Stomach smooth muscle (tissue), 2 donors: ENCODE results near the gene SKP1.
A peak's percentile ranks its signal among the peaks of the same experiment; 100 is the strongest.

Source experiments
- H3K27ac ChIP-seq: one replicate; pipeline ENCODE4 v1.7.0; 2013; ENCODE audit warnings: mild to moderate bottlenecking, low read length, inconsistent platforms
- H3K27me3 ChIP-seq, 2 donors: one replicate each; pipeline ENCODE4 v1.7.0; 2013; ENCODE audit warnings: low read length in 2 of 2; ENCODE audit not compliant: insufficient read depth in 2 of 2, control insufficient read depth in 1 of 2
- H3K36me3 ChIP-seq, 2 donors: one replicate each; pipeline ENCODE4 v1.7.0; 2013; ENCODE audit warnings: low read length in 2 of 2; ENCODE audit not compliant: control insufficient read depth in 2 of 2, insufficient read depth in 2 of 2
- H3K4me1 ChIP-seq: one replicate; pipeline ENCODE4 v1.7.0; 2013; ENCODE audit warnings: low read length; ENCODE audit not compliant: control insufficient read depth, insufficient read depth
- H3K4me3 ChIP-seq, 2 donors: one replicate each; pipeline ENCODE4 v1.7.0; 2013; ENCODE audit warnings: low read length in 2 of 2
- H3K9ac ChIP-seq, 2 donors: one replicate each; pipeline ENCODE4 v1.7.0; 2013; ENCODE audit warnings: low read length in 2 of 2, mild to moderate bottlenecking in 1 of 2
- H3K9me3 ChIP-seq, 2 donors: one replicate each; pipeline ENCODE4 v1.7.0; 2013; ENCODE audit warnings: low read length in 2 of 2; ENCODE audit not compliant: control insufficient read depth in 2 of 2
- donor health status: healthy.
- donor health status: Pancreatic carcinoma.

SKP1 gene

GRCh38 chr5:134125039-134126015 is 51.4 kb downstream of the SKP1 start:
- Histone ChIP-seq H3K27ac (peak overlapping the region; percentile 46), H3K9ac (no peak overlapping the region), H3K36me3 (peaks cover 0 to 3% of the 10 kb centered on the region in 2 donors), H3K9me3 (no peaks in the 10 kb centered on the region), H3K4me3 (no peak overlapping the region), H3K27me3 (no peaks in the 10 kb centered on the region), H3K4me1 (peaks cover 28% of the 10 kb centered on the region)

GRCh38 chr5:134124289-134125038 is 52.3 kb downstream of the SKP1 start:
- H3K9me3 ChIP-seq: no peaks in the 10 kb centered on the region
- H3K27me3 ChIP-seq: no peaks in the 10 kb centered on the region
- no peak overlapping the region for H3K27ac ChIP-seq
- H3K36me3 ChIP-seq: peaks cover 0 to 3% of the 10 kb centered on the region in 2 donors
- peaks cover 24% of the 10 kb centered on the region for H3K4me1 ChIP-seq
- no peak overlapping the region for H3K4me3 ChIP-seq
- no peak overlapping the region for H3K9ac ChIP-seq

- Histone ChIP-seq H3K27me3 (no peaks in the 10 kb centered on the region), H3K27ac (no peak overlapping the region), H3K9me3 (no peaks in the 10 kb centered on the region), H3K36me3 (no peaks in the 10 kb centered on the region), H3K9ac (no peak overlapping the region), H3K4me1 (peaks cover 24% of the 10 kb centered on the region), H3K4me3 (no peak overlapping the region)
Measured at GRCh38 chr5:134123360-134123759, 53.4 kb downstream of the SKP1 start.

- no peaks in the 10 kb centered on the region for H3K27me3 ChIP-seq
- peaks cover 26% of the 10 kb centered on the region for H3K4me1 ChIP-seq
- H3K4me3 ChIP-seq: no peak overlapping the region
- H3K36me3 ChIP-seq: no peaks in the 10 kb centered on the region
- no peaks in the 10 kb centered on the region for H3K9me3 ChIP-seq
- no peak overlapping the region for H3K27ac ChIP-seq
- no peak overlapping the region for H3K9ac ChIP-seq
Measured at GRCh38 chr5:134122530-134122929, 54.2 kb downstream of the SKP1 start.

GRCh38 chr5:134120386-134121138 is 56.2 kb downstream of the SKP1 start:
- H3K9me3 ChIP-seq: no peaks in the 10 kb centered on the region
- H3K4me1 ChIP-seq: peaks cover 19% of the 10 kb centered on the region
- H3K9ac ChIP-seq: no peak overlapping the region
- no peaks in the 10 kb centered on the region for H3K36me3 ChIP-seq
- H3K27ac ChIP-seq: no peak overlapping the region
- no peak overlapping the region for H3K4me3 ChIP-seq
- H3K27me3 ChIP-seq: no peaks in the 10 kb centered on the region

GRCh38 chr5:134119720-134120119 is 57.0 kb downstream of the SKP1 start:
- no peaks in the 10 kb centered on the region for H3K9me3 ChIP-seq
- no peaks in the 10 kb centered on the region for H3K27me3 ChIP-seq
- peaks cover 11% of the 10 kb centered on the region for H3K4me1 ChIP-seq
- no peaks in the 10 kb centered on the region for H3K36me3 ChIP-seq
- no peak overlapping the region for H3K4me3 ChIP-seq
- H3K27ac ChIP-seq: no peak overlapping the region
- H3K9ac ChIP-seq: no peak overlapping the region

- H3K4me1 ChIP-seq: peaks cover 11% of the 10 kb centered on the region
- no peak overlapping the region for H3K4me3 ChIP-seq
- H3K36me3 ChIP-seq: no peaks in the 10 kb centered on the region
- H3K27me3 ChIP-seq: peaks cover 4 to 6% of the 10 kb centered on the region in 2 donors
- no peaks in the 10 kb centered on the region for H3K9me3 ChIP-seq
- H3K9ac ChIP-seq: no peak overlapping the region
- H3K27ac ChIP-seq: no peak overlapping the region
Measured at GRCh38 chr5:134118212-134118835, 58.4 kb downstream of the SKP1 start.

GRCh38 chr5:134116789-134117761 is 59.7 kb downstream of the SKP1 start:
- Histone ChIP-seq H3K27ac (no peak overlapping the region), H3K9me3 (no peaks in the 10 kb centered on the region), H3K4me1 (peaks cover 14% of the 10 kb centered on the region), H3K27me3 (peaks cover 10 to 12% of the 10 kb centered on the region in 2 donors), H3K4me3 (no peak overlapping the region), H3K36me3 (no peaks in the 10 kb centered on the region), H3K9ac (no peak overlapping the region)

GRCh38 chr5:134116286-134116685 is 60.5 kb downstream of the SKP1 start:
- Histone ChIP-seq H3K27me3 (peaks cover 10 to 17% of the 10 kb centered on the region in 2 donors), H3K4me1 (peaks cover 14% of the 10 kb centered on the region), H3K27ac (no peak overlapping the region), H3K4me3 (no peak overlapping the region), H3K9ac (no peak overlapping the region), H3K9me3 (no peaks in the 10 kb centered on the region), H3K36me3 (no peaks in the 10 kb centered on the region)
